Stimulated activated CD4-positive, alpha-beta T cell treated with anti-CD3 and anti-CD28 coated beads, TNF-alpha, amount 100 ng/mL, for 24 hours (primary cell): ENCODE results near the gene CEACAM16.
"Not testable (repeated sequence)": the region's sequence is repeated elsewhere in the genome, so short reads cannot be mapped to it uniquely, and the experiment has no call there.

ENCODE experiments used
- DNase-seq, 3 experiments: peaks; one replicate each; pipeline ENCODE4 v3.0.0-alpha.2; 2020; ENCODE audit warnings: low read depth in 3 of 3

The CEACAM16 gene

GRCh38 chr19:44677019-44677811, 21.7 kb upstream of the CEACAM16 start:
- no peak for DNase-seq

- no peak for DNase-seq
Measured at GRCh38 chr19:44680536-44680935, 18.4 kb upstream of the CEACAM16 start.

DNA sequence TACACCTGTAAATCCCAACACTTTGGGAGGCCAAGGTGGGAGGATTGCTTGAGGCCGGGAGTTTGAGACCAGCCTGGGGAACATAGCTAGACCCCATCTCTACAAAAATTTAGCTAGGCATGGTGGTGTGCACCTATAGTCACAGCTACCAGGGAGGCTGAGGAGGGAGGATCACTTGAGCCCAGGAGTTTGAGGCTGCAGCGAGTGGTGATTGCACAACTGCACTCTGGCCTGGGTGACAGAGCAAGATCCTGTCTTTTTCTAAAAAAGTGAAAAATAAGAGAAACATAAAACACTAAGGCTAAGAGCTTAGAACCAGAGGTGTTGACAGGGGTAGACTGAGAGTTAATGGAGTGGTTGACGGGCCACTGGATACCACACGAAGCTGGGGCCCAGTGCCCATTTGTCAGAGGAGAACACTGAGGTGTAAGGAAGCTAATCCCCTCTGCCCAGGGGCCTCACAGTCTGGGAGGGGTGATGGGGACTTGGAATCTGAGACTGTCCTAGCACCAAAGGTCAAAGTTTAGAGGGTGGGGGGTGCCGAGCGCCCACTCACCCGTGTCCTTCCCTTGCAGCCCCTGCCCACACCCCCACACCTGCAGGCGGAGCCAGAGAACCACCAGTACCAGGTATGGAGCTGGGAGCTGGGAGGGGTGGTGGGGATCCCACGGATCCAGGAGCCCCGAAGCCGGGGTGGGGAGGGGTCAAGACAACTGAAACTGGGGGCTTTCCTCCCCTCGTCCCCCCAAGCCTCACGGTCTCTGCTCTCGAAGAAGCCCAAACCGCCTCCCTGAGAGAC, 16.8 kb upstream of the CEACAM16 start:
- DNase-seq = no peak

- DNase-seq = no peak
Measured at GRCh38 chr19:44682807-44683206, 16.1 kb upstream of the CEACAM16 start.

DNA sequence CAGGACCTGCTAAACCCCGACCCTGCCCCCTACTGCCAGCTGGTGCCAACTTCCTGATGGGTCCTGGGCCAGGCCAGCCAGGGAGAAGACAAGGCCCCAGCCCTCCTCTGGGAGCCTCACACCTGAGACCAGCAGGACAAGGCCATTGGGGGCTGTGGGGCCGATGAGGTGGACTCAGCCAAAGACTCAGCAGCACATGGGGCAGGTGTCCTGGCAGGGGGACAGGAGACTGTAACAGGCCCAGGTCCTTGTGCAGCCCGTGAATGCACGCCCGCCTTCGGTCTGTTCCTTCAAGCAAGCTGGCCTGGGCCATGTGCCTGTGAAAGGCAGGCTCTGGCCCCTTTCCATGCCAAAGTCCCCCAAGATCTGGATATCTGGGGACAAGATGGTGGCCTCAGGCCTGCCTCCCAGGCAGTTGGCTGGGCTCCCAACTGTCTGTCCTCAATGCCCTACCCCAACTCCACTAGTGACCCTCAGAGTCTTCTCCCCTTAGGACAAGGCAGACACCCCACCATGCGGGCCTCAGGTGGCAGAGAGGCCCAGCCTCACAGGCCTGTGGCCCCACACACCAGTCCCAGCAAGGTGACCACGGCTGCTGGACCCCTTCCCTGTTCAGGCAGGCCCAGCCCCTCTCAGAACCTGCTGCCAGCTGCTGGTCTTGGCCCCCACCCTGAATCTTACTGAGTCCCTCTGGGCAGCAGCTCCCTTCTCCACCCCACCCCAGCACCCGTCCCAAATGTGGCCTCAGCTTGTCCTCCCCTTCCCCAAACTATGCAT, 15.3 kb upstream of the CEACAM16 start:
- no peak for DNase-seq

DNA sequence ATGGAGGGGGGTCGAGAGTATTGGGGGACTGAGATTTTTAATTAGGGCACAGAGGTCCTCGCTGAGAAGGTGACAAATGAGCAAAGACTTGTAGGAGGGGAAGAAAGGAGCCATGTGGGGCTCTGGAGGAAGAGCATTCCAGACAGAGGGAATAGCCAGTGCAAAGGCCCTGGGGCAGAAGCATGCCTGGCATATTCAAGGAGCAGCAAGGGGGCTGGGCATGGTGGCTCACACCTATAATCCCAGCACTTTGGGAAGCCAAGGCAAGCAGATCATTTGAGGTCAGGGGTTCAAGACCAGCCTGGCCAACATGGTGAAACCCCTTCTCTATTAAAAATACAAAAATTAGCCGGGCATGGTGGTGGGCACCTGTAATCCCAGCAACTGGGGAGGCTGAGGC, 14.6 kb upstream of the CEACAM16 start:
- DNase-seq = not testable (repeated sequence)

GRCh38 chr19:44684892-44685863, 13.8 kb upstream of the CEACAM16 start:
- no peak for DNase-seq

DNA sequence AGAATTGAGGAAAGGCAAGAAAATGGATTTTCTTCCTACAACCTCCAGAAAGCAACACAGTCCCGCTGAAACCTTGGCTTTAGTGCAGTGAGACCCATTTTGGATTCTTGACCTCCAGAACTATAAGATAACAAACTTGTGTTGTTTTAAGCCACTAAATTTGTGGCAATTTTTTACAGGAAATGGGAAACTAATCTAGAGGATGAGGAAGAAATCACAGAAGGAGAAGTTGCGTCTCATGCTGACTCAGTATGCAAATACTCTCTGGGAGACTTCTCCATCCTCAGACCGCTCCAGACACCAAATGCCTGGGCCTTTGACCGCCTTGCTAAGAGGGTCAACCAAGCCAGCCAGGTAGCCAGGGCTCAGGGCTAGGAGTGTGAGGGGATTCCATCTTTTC, 13.1 kb upstream of the CEACAM16 start:
- DNase-seq = no peak

- no peak for DNase-seq
Measured at GRCh38 chr19:44686896-44687295, 12.1 kb upstream of the CEACAM16 start.

GRCh38 chr19:44687888-44688287, 11.1 kb upstream of the CEACAM16 start:
- no peak for DNase-seq

- DNase-seq = peak; percentile 54 to 74 (median 69)
Measured at GRCh38 chr19:44689290-44690130, 9.4 kb upstream of the CEACAM16 start.

GRCh38 chr19:44690131-44690440, 8.9 kb upstream of the CEACAM16 start:
- no peak for DNase-seq

DNA sequence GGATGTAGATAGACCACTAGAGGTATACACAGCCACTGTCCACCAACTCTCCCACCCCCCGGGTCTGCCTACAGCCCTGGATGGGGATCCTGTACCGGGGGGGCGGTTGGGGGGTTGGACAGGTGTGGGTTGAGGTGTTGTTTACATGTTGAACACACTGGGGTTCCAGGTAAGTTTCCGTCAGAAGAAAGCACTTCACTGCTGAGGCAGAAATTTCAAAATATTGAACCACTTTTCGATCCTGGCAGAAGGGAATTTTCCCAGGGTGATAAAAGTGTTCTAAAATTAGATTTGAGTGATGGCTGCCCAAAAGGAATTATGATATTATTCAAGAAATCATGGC, 6.6 kb upstream of the CEACAM16 start:
- DNase-seq = no peak

- DNase-seq = peak in 1 of 3 experiments; percentile 31
Measured at GRCh38 chr19:44694184-44694579, 4.8 kb upstream of the CEACAM16 start.

DNA sequence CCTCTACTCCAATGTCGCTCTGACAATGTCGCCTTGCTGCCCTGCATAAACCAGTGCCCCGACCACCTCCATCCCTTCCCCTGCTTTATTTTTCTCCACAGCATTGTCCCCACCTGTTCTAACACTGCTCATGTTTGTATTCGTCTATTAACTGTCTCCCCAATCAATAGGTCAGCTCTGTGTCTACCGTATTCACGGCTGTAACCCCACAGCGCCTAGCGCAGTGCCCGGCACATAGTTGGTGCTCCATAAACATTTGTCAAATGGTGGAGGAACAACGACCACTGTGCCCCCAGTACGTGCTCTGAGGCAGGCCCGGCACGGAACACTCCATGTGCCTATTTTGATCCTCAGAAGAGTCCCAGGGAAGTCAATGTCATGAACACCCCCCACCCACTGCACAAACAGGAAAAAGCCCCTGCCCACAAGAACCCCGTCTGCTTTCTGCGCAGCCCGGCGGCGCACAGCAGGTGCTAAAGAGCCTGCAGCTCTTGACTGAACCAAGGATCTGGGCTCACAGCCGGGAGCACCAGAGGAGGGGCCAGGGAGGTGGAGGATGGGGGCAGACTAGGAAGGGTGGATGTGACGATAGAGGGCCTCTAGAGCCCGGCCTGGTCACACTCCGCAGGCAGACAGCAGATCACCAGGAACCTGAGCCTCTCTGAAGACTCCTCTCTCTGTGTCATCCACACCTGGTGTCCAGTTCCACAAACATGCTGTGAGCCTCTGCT, 1.8 kb upstream of the CEACAM16 start:
- no peak for DNase-seq

DNA sequence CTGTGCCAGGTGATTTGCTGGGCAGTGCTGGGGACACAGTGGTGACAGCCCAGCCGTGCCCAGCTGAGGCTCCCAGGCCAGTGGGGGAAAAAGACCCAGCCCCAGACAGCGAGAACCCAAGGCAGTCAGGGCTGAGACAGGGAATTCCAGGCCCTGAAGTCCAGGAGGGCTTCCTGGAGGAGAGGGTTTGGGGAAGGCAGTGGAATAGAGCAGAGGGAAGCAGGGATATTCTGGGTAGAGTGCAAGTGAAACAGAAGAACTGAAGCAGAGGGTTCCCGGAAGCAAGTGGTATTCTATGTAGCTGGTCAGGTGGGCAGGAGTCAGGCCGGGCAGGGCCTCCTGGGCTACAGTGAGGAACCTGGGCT, 1.3 kb upstream of the CEACAM16 start:
- no peak for DNase-seq

- DNase-seq = no peak
Measured at GRCh38 chr19:44700547-44700946, 1.6 kb downstream of the CEACAM16 start.

DNA sequence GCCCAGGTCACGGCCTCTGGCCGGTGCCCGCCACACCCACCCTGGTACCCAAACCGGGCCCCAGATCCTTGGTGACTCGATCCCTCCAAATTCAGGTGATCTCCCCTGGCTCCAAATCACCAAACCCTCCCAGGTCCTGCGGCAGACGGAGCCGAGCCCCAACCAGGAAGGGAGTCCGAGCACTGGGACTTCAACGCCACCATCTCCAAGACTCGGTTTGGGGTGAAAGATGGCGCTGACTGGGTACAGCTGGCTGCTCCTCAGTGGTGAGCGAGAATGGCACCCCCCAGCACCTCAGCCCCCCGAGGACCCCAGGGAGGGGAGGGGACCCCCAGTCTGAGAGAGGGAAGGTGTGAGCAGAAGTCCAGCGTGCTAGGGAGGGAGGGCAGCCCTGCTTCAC, 2.3 kb downstream of the CEACAM16 start:
- DNase-seq = no peak

DNA sequence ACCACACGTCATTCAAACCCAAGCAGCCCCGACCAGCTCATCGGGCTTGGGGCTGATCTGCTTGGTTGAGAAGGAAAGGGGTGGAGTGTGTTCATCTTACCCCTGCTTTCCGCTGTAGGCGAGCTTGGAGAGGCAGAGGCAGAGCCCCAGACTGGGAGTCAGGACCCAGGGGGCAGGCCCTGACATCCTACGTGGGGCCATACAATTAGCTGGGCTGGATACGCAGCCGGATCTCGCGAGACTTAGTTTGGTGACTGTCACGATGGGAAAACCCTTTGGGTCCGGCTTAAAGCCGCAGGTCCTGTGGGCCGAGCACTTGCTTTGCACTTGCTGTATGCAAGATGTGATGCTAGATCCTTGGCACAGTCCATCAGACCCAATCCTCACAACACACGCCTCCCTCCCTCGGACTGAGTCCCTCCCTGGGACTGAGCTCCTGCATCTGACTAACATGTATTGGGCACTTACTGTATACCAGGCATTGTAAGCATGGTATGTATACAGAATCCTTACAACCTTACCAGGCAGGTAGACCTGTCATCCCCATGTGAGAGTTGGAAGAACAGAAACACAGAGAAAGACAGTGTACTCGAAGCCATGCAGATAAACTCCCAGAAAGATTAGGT, 3.7 kb downstream of the CEACAM16 start:
- DNase-seq = no peak
